Mammary epithelial cell (primary cell): ENCODE data around the gene NTN1.

Source experiments
- CTCF ChIP-seq, 2 donors: IDR thresholded peaks in 1 of 2; conservative IDR thresholded peaks in 1 of 2; 2 replicates each; pipeline ENCODE4 v1.5.1; 2011 to 2012; ENCODE audit warnings: inconsistent platforms in 2 of 2, low read length in 2 of 2, mild to moderate bottlenecking in 2 of 2, control low read depth in 1 of 2, low read depth in 1 of 2; ENCODE audit not compliant: insufficient read depth in 1 of 2; ENCODE audit errors: extremely low read depth in 1 of 2
- EZH2 ChIP-seq: IDR thresholded peaks from 2 replicates; pipeline ENCODE4 v1.6.1; 2012; ENCODE audit warnings: low read length, inconsistent platforms, borderline replicate concordance

DNA sequence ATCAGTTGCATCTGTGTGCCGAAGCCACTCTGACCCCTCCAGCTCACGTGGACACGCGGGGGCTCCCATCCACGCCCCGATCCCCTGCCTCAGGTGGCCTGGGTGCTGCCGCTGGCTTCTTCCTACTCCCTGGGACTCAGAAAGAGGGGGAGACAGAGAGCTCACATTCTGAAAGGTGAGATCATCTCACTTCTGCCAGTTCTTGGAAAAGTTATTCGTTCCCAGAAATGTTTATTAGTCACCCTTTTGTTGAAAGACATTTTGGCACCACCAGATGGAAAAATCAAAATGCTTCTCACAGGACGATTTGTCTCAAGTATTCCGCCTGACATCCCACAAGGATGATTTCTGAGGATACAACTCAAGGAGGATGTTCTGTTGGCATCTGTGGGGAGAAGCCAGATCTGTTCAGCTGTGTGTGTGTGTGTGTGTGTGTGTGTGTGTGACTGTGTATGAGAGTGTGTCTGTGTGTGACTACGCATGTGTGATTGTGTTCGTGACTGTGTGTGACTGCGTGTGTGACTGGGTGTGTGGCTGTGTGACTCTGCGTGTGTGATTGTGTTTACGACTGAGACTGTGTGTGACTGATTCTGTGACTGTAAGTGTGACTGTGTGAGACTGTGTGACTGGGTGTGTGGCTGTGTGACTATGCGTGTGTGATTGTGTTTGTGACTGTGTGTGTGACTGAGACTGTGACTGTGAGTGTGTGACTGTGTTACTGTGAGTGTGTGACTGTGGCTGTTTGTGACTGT, 207.3 kb downstream of the NTN1 start:
- no peak for TF ChIP-seq CTCF (conservative IDR thresholded peaks at IDR 0.05 in 1 of 2, IDR thresholded peaks at IDR 0.05 in 1 of 2; ENCODE audit: extremely low read depth in 1 of 2, insufficient read depth in 1 of 2, low read depth in 1 of 2, low read length in 2 of 2)
- TF ChIP-seq EZH2: no peak
